ENCODE measurements around the gene SIGLEC6.
A peak's percentile ranks its signal among the peaks of the same experiment; 100 is the strongest.

The SIGLEC6 gene

DNA sequence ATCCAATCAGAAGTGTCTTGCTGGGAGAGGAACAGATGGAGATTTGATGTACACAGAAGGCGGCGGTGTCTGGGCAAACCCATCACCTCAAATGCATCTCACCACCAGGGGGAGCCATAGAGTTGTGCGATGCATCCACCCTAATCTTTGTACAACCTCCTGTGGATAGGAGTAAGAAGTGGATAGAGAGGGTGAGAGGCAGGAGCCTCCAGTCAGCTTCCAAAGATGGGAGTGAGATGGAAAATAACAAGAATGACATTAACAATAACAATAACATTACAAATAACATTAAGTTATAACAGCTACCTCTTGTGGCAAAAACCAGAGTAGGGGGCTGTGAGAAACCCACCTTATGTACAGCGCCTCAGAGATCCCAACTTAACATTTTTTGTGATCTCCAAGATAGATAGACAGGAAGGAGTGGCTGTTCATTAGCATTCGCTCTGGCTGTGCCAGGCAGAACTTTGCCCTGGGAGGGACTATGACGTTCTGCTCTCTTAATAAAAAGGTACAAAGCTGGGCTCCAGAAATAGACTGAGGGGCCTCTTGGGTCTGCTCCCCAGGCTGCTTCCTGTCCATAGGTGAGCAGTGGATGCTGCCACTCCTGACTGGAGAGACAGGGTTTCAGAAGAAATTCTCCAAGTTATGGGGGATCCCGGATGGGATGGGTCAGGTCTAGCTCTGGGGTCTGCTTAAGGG, 58.3 kb downstream of the SIGLEC6 start:
- DNase-seq (ENCODE audit: low read depth): peak; percentile 75

DNA sequence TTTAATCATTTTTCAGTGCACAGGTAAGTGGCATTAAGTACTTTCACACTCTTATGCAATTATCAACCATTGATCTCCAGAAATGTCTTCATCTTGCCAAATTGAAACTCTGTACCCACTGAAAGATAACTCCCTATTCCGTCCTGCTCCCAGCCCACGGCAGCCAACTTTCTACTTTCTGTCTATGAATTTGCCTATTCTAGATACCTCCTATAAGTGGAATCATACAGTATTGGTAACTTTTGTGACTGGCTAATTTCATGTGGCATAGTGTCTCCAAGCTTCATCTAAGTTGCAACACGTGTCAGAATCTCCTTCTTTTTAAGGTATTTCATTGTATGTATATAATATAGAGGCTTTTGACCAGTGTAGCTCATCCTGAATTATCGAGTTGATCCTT, 58.9 kb downstream of the SIGLEC6 start:
- no peak for DNase-seq (ENCODE audit: low read depth)

DNA sequence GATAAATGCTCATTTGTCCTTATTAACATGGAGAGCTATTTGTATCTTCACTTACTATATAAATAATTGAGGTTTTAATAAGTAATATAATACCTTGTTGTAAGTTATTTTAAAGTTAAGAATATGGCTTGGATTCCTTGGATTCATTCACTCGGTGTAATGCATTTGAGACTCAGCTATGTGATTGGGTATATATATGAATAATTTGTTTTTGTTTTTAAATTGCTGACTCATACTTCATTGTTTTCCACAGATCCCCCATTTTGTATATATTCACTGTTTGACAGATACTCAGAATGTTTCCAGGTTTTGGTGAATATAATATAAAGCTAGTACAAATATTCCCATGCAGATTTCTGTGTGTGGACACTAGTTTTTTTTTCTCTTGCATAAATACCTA, 59.9 kb downstream of the SIGLEC6 start:
- DNase-seq (ENCODE audit: low read depth): no peak

DNA sequence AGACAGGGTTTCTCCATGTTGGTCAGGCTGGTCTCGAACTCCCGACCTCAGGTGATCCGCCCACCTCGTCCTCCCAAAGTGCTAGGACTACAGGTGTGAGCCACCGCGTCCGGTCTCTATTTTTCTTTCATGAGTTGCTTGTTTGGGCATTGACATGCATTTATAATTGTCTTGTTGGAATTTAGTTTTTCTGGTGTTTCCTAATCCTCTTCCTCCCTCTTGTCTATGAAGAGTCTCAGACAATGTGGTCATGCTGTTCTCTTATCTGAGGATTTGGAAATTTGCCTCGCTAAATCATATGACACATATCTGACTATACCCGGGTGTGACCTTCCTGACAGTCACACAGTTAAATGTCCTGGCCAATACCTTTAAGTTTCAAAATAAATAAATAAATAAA, 60.5 kb downstream of the SIGLEC6 start:
- no peak for DNase-seq (ENCODE audit: low read depth)

DNA sequence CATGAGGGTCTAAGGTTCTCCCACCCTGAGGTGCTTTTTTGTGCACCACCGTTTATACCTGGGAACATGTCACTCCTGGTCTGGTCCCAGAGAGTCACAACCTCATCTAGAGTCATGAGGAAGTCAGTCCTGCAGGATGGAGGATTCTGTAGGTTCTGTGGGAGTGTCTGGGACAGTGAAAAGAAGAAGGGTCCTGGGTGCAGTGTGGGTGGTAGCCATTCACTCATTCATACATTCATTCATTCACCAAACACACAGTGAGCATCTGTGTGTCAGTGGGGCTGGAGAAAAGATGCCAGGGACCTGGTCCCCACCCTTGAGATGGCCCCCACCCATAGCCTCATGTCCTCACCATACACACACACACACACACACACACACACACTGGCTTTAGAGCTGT, 61.8 kb downstream of the SIGLEC6 start:
- DNase-seq (ENCODE audit: low read depth): no peak

DNA sequence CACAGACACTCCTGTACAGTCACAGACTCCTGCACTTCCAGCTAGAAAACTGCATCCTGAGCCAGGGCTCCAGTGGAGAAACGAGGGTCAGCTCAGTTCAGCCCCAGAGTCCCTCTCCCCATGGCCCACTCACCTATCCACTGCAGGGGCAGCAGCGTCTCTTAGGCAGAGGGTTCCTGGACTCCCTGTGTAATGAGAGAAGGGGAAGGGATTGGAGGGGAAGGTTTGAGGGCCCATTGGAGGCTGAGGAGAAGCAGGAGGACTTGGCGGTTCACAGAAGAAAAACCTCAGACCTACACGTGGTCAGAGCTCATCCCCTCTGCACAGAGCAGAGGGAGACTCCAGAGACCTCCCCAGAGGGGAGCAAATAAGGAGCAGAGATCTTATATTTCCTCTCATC, 62.3 kb downstream of the SIGLEC6 start:
- no peak for DNase-seq (ENCODE audit: low read depth)

DNA sequence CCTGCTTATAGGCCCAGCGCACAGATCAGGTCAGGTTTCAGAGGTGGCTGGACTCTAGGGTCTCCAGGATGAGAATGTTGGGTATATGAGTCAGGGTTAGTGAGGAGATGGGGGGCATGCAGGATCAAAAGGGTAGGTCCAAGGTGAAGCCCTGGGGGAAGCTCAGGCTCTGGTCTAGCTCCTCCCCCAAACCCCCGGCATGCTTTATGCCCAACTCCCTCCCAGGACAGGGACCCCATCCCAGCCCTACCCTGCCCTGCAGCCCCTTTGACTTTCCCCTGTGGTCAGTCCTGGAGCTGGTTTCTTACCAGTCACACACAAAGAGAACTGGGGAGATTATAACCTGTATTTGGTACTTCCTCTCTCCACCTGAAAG, 62.9 kb downstream of the SIGLEC6 start:
- DNase-seq (ENCODE audit: low read depth): no peak

DNA sequence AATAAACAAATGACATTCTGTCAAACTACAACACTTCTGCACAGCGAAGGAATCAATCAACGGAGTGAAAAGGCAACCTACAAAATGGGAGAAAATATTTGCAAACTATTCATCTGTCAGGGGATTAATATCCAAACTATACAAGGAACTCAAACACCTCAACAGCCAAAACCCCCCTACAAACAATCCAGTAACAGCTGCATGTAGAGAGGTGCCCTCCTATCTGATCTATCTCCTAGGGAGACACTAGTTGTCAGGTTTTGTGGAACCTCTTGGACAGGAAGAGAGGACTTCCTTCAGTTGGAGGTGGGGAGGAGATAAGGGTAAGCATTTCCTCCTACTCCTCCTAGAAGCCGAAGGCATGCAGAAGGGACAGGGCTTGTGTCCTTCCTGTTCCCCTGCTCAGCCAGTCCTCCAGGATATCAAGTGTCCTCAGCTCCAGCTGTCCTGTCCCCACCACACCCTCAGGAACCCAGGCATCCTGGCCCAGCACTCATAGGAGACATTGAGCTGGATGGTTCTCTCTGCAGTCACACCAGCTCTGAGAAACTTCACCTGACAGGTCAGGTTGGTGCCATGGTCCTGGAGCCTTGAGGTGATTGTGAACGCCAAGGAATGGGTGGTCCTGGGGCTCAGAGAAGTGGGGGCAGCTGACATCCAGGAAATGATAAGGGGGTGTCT, 63.5 kb downstream of the SIGLEC6 start:
- peak; percentile 94 for DNase-seq (ENCODE audit: low read depth)
